IMR-90 (cell line): ENCODE data around the gene FGR. TPM values are rescaled to one million over a fixed set of nuclear protein-coding genes. Genes with fewer than 3 reads are reported as not detected.

ENCODE experiments used
- ATAC-seq: fragments of 200-7000 bp; cut with Tn5 transposase; 2 replicates; pipeline ENCODE4 v1.9.1; 2020; ENCODE audit warnings: low read depth, mild to moderate bottlenecking, moderate library complexity
- BruUV-seq: library from RNA; stranded (reverse); fragments of 400-500 nt; replicated peaks from 2 replicates; lab custom pipeline; 2021; lab: Mats Ljungman, UMichigan
- CTCF ChIA-PET: fragments of 300-600 bp; formaldehyde crosslinking; extraction: SDS; loops from one replicate; lab custom pipeline; 2021; ENCODE audit warnings: antibody characterized with exemption; lab: Yijun Ruan, JAX
- POLR2A ChIA-PET: fragments of 300-600 bp; sonication (Branson Sonifier 250); formaldehyde crosslinking; loops from one replicate; lab custom pipeline; 2022; ENCODE audit warnings: antibody characterized with exemption; ENCODE audit not compliant: unreplicated experiment; lab: Charles Lee
- DNase-seq: peaks from one replicate; pipeline ENCODE4 v3.0.0; 2013
- H2AFZ ChIP-seq: replicated peaks from 2 replicates; pipeline ENCODE3; 2013; ENCODE audit warnings: low read length, mild to moderate bottlenecking; ENCODE audit not compliant: poor library complexity
- H2AK5ac ChIP-seq: 2 replicates; pipeline ENCODE4 v1.6.1; 2013; ENCODE audit warnings: low read depth, low read length, inconsistent platforms
- H2AK9ac ChIP-seq: replicated peaks from 2 replicates; pipeline ENCODE3; 2013; ENCODE audit warnings: mild to moderate bottlenecking, low read depth, low read length, moderate library complexity; ENCODE audit not compliant: poor library complexity
- H2BK120ac ChIP-seq: 2 replicates; pipeline ENCODE4 v1.6.1; 2013; ENCODE audit warnings: low read depth, low read length, inconsistent platforms
- H2BK15ac ChIP-seq: 3 replicates; pipeline ENCODE4 v1.6.1; 2013; ENCODE audit warnings: low read depth, low read length, inconsistent platforms
- H2BK20ac ChIP-seq: 2 replicates; pipeline ENCODE4 v1.6.1; 2013; ENCODE audit warnings: low read depth, mild to moderate bottlenecking, inconsistent platforms, low read length, moderate library complexity
- H2BK5ac ChIP-seq: 2 replicates; pipeline ENCODE4 v1.6.1; 2013; ENCODE audit warnings: mild to moderate bottlenecking, low read depth, low read length, inconsistent platforms; ENCODE audit not compliant: poor library complexity, severe bottlenecking
- H3K14ac ChIP-seq: replicated peaks from 2 replicates; pipeline ENCODE4 v1.6.1; 2013; ENCODE audit warnings: low read depth, low read length, inconsistent platforms
- H3K18ac ChIP-seq: 2 replicates; pipeline ENCODE4 v1.6.1; 2013; ENCODE audit warnings: low read depth, low read length, control low read depth
- H3K23ac ChIP-seq: 2 replicates; pipeline ENCODE4 v1.6.1; 2013; ENCODE audit warnings: low read depth, low read length, inconsistent platforms
- H3K27ac ChIP-seq: 2 replicates; pipeline ENCODE4 v1.5.1; 2013; ENCODE audit warnings: mild to moderate bottlenecking, control low read depth, low read length; ENCODE audit not compliant: insufficient read depth
- H3K27me3 ChIP-seq: 2 replicates; pipeline ENCODE4 v1.6.1; 2013; ENCODE audit warnings: low read length; ENCODE audit not compliant: control insufficient read depth, insufficient read depth
- H3K36me3 ChIP-seq: 2 replicates; pipeline ENCODE4 v1.6.1; 2013; ENCODE audit warnings: low read length, mixed read lengths; ENCODE audit not compliant: control insufficient read depth, insufficient read depth
- H3K4ac ChIP-seq: 2 replicates; pipeline ENCODE4 v1.6.1; 2013; ENCODE audit warnings: low read depth, low read length, inconsistent platforms
- H3K4me1 ChIP-seq: 2 replicates; pipeline ENCODE4 v1.6.1; 2013; ENCODE audit warnings: low read length, mixed read lengths; ENCODE audit not compliant: control insufficient read depth, insufficient read depth
- H3K4me2 ChIP-seq: 2 replicates; pipeline ENCODE4 v1.6.1; 2013; ENCODE audit warnings: low read depth, mild to moderate bottlenecking, control low read depth, low read length, moderate library complexity
- H3K4me3 ChIP-seq: 2 replicates; pipeline ENCODE4 v1.5.1; 2013; ENCODE audit warnings: low read depth, mild to moderate bottlenecking, control low read depth, low read length, moderate library complexity; ENCODE audit not compliant: insufficient read depth
- H3K56ac ChIP-seq: 2 replicates; pipeline ENCODE4 v1.6.1; 2013; ENCODE audit warnings: low read length, inconsistent platforms; ENCODE audit not compliant: insufficient read depth; ENCODE audit errors: extremely low read depth
- H3K79me1 ChIP-seq, 2 experiments: 2 replicates each; pipeline ENCODE4 v1.6.1; 2013; ENCODE audit warnings: low read length in 2 of 2, inconsistent platforms in 1 of 2, low read depth in 1 of 2
- H3K9ac ChIP-seq: 2 replicates; pipeline ENCODE4 v1.6.1; 2013; ENCODE audit warnings: low read depth, low read length, control low read depth
- H3K9me1 ChIP-seq: 2 replicates; pipeline ENCODE4 v1.6.1; 2013; ENCODE audit warnings: low read length, inconsistent platforms; ENCODE audit not compliant: insufficient read depth
- H3K9me3 ChIP-seq: 2 replicates; pipeline ENCODE4 v1.6.1; 2013; ENCODE audit warnings: low read length; ENCODE audit not compliant: control insufficient read depth, insufficient read depth
- H4K20me1 ChIP-seq: 2 replicates; pipeline ENCODE4 v1.6.1; 2013; ENCODE audit warnings: low read length, inconsistent platforms; ENCODE audit not compliant: insufficient read depth
- H4K5ac ChIP-seq: 2 replicates; pipeline ENCODE4 v1.6.1; 2013; ENCODE audit warnings: mild to moderate bottlenecking, low read depth, low read length, control low read depth
- H4K8ac ChIP-seq, 2 experiments: 2 replicates each; pipeline ENCODE4 v1.6.1; 2013; ENCODE audit warnings: low read depth in 2 of 2, low read length in 2 of 2, control low read depth in 1 of 2, inconsistent platforms in 1 of 2
- H4K91ac ChIP-seq: 2 replicates; pipeline ENCODE4 v1.6.1; 2013; ENCODE audit warnings: low read depth, low read length, inconsistent platforms; ENCODE audit not compliant: insufficient read depth
- BHLHE40 ChIP-seq: fragments of 150-350 bp; IDR thresholded peaks from 2 replicates; pipeline ENCODE4 v1.6.1; 2016; ENCODE audit warnings: mild to moderate bottlenecking, low read depth, low read length
- CEBPB ChIP-seq: IDR thresholded peaks from 2 replicates; pipeline ENCODE4 v1.6.1; 2012; ENCODE audit warnings: low read depth, low read length, improper control_type of control experiment
- CHD1 ChIP-seq: IDR thresholded peaks from 2 replicates; pipeline ENCODE4 v1.6.1; 2012; ENCODE audit warnings: low read depth, low read length, improper control_type of control experiment
- MAFK ChIP-seq: IDR thresholded peaks from 2 replicates; pipeline ENCODE4 v1.6.1; 2012; ENCODE audit warnings: low read depth, low read length, improper control_type of control experiment
- MXI1 ChIP-seq: IDR thresholded peaks from 2 replicates; pipeline ENCODE4 v1.6.1; 2012; ENCODE audit warnings: low read depth, mild to moderate bottlenecking, low read length, moderate library complexity, borderline replicate concordance
- NFE2L2 ChIP-seq: fragments of 150-350 bp; IDR thresholded peaks from 2 replicates; pipeline ENCODE4 v1.6.1; 2016; ENCODE audit warnings: low read depth, mild to moderate bottlenecking, low read length
- POLR2A ChIP-seq: IDR thresholded peaks from 2 replicates; pipeline ENCODE4 v1.6.1; 2012; ENCODE audit warnings: mild to moderate bottlenecking, low read depth, low read length
- RCOR1 ChIP-seq: IDR thresholded peaks from 2 replicates; pipeline ENCODE4 v1.6.1; 2012; ENCODE audit warnings: mild to moderate bottlenecking, low read length, improper control_type of control experiment; ENCODE audit not compliant: insufficient replicate concordance
- RFX5 ChIP-seq: IDR thresholded peaks from 2 replicates; pipeline ENCODE4 v1.8.0; 2012; ENCODE audit warnings: low read depth, mild to moderate bottlenecking, low read length, moderate library complexity
- SMC3 ChIP-seq: fragments of 150-350 bp; IDR thresholded peaks from 2 replicates; pipeline ENCODE4 v1.6.1; 2016; ENCODE audit warnings: low read depth, mild to moderate bottlenecking, antibody characterized with exemption, low read length, moderate library complexity
- WGBS, 2 experiments: methylation state at CpG; one replicate each; pipeline versions ENCODE4 v1.1.5 to v1.1.7; 2013; ENCODE audit warnings: missing lambda C conversion rate in 2 of 2; ENCODE audit not compliant: insufficient read length in 1 of 2; ENCODE audit errors: extremely low coverage in 2 of 2; 5-methylcytosine and 5-hydroxymethylcytosine counted together
- dilution Hi-C: fragments of 300-500 bp; cut with HindIII; formaldehyde crosslinking; loops from one replicate; pipeline ENCODE4 v1.14.3; 2018; ENCODE audit warnings: low sequenced_read_pairs; ENCODE audit not compliant: unreplicated experiment
- in situ Hi-C: fragments of 300-500 bp; cut with MboI; formaldehyde crosslinking; loops from 3 replicates; pipeline ENCODE4 v1.14.3; 2019; ENCODE audit warnings: low sequenced_read_pairs, inconsistent platforms, mixed read lengths
- intact Hi-C: fragments of 100-400 bp; cut with micrococcal nuclease; formaldehyde crosslinking; loops from 2 replicates; pipeline ENCODE4 v1.10.0; 2022
- polyA plus RNA-seq, 3 experiments: library from polyadenylated mRNA; depleted of rRNA; stranded (reverse); fragments of >200 nt; gene quantifications; 2 replicates each; pipeline ENCODE4 v1.2.3, GENCODE V29; 2012; ENCODE audit warnings: low replicate concordance in 1 of 3
- total RNA-seq: library from RNA; depleted of rRNA; stranded (reverse); fragments of >200 nt; gene quantifications from 2 replicates; pipeline ENCODE4 v1.2.3, GENCODE V29; 2012

FGR gene
- total and polyA plus RNA-seq, 2 of the 4 experiments (the other 2 are of a cell fraction): not detected

DNA sequence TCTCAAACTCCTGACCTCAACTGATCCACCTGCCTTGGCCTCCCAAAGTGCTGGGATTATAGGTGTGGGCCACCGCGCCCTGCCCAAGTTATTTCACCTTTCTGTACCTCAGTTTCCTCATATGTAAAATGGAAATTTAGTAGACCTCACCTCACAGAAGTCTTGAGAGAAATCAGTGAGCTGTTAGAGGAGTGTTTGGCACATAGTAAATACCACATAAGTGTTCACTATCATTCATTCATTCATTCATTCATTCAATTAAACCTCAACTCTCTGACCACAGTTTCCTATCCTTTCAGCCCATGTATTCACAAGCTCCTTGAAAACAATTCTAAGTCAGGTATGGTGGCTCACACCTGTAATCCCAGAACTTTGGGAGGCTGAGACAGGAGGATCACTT lies 3.8 kb upstream of the FGR start:
- TF ChIP-seq RFX5: no peak
- TF ChIP-seq BHLHE40: no peak
- no peak for TF ChIP-seq POLR2A
- no peak for TF ChIP-seq MAFK
- no peak for TF ChIP-seq MXI1
- no peak for TF ChIP-seq CEBPB
- no peak for TF ChIP-seq SMC3
- no peak for TF ChIP-seq NFE2L2
- no peak for TF ChIP-seq RCOR1
- no peak for TF ChIP-seq CHD1
- CTCF ChIA-PET: no interaction called here

More for the DNA sequence above, 3.8 kb upstream of the FGR start:
- ATAC-seq (no peak), DNase-seq (no peak)
- H3K4me2 ChIP-seq: no peak overlapping the region
- no peaks in the 10 kb centered on the region for H4K20me1 ChIP-seq
- H3K14ac ChIP-seq: no peak overlapping the region
- no peak overlapping the region for H3K56ac ChIP-seq
- H3K4ac ChIP-seq: no peak overlapping the region
- no peak overlapping the region for H4K91ac ChIP-seq
- in situ Hi-C loops (no loop called here), intact Hi-C loops (no loop called here), dilution Hi-C loops (no loop called here)
- H3K4me3 ChIP-seq: no peak overlapping the region
- no peak overlapping the region for H3K27ac ChIP-seq
- no peak overlapping the region for H3K9ac ChIP-seq
- H2AFZ ChIP-seq: no peak overlapping the region
- no TSS peak for BruUV-seq
- no peak overlapping the region for H2AK5ac ChIP-seq
- no CpG with 5 or more reads among the region's 2 CpGs for WGBS, 2 experiments
- POLR2A ChIA-PET: no interaction called here
- H3K36me3 ChIP-seq: no peaks in the 10 kb centered on the region
- H4K8ac ChIP-seq: no peak overlapping the region
- no peak overlapping the region for H2BK15ac ChIP-seq
- H3K9me1 ChIP-seq: no peaks in the 10 kb centered on the region
- peaks cover 25% of the 10 kb centered on the region for H3K27me3 ChIP-seq
- no peaks in the 10 kb centered on the region for H3K9me3 ChIP-seq
- H2BK5ac ChIP-seq: no peak overlapping the region
- H3K79me1 ChIP-seq: no peaks in the 10 kb centered on the region
- H3K23ac ChIP-seq: no peak overlapping the region
- H3K4me1 ChIP-seq: no peaks in the 10 kb centered on the region
- no peak overlapping the region for H3K18ac ChIP-seq
- no peak overlapping the region for H2AK9ac ChIP-seq
- H4K5ac ChIP-seq: no peak overlapping the region
- no peak overlapping the region for H2BK20ac ChIP-seq
- no peak overlapping the region for H2BK120ac ChIP-seq
